K562 (cell line): ENCODE data around the gene EML6. TPM values are rescaled to one million over a fixed set of nuclear protein-coding genes. Genes with fewer than 3 reads are reported as not detected.

Experiments used
- ATAC-seq: fragments of 200-7000 bp; cut with Tn5 transposase; 3 replicates; pipeline ENCODE4 v1.9.1; 2020; ENCODE audit warnings: moderate library complexity
- BruUV-seq: library from RNA; stranded (reverse); fragments of 400-500 nt; replicated peaks from 2 replicates; lab custom pipeline; 2021; lab: Mats Ljungman, UMichigan
- CTCF ChIA-PET: fragments of 300-600 bp; formaldehyde crosslinking; extraction: SDS; loops from one replicate; lab custom pipeline; 2021; ENCODE audit warnings: low intra/inter-chr PET ratio; lab: Yijun Ruan, JAX
- POLR2A ChIA-PET: fragments of 300-600, 350-650 bp; sonication (Branson Sonifier 250); formaldehyde crosslinking; extraction: SDS; loops from one replicate; lab custom pipeline; 2021; ENCODE audit warnings: antibody characterized with exemption, inconsistent platforms; lab: Yijun Ruan, JAX
- DNase-seq, 4 experiments: peaks; one replicate each; pipeline versions ENCODE4 v3.0.0 to v3.0.0-alpha.2; 2011 to 2018; ENCODE audit warnings: low spot score in 3 of 4, mixed read lengths in 3 of 4; ENCODE audit errors: extremely low read depth in 1 of 4
- FAIRE-seq: peaks from 2 replicates; lab custom pipeline; 2011; peaks lifted over from hg19 to GRCh38; lab: Jason Lieb, UNC
- H2AFZ ChIP-seq: 2 replicates; pipeline ENCODE4 v1.6.0; 2011; ENCODE audit warnings: low read depth, low read length, control low read depth, inconsistent platforms
- H3K27ac ChIP-seq: fragments of 200-600 bp; 3 replicates; pipeline ENCODE4 v1.8.0; 2011; ENCODE audit warnings: low read depth, mild to moderate bottlenecking, control low read depth, inconsistent platforms, low read length, moderate library complexity, mixed read lengths; ENCODE audit errors: extremely low read depth
- H3K27me3 ChIP-seq, 2 experiments: fragments of 300-600 bp in 1 of 2; 2 replicates in 1 of 2; 3 replicates in 1 of 2; pipeline versions ENCODE4 v1.6.0 to v1.8.0; 2011; ENCODE audit warnings: inconsistent platforms in 2 of 2, low read length in 2 of 2, mild to moderate bottlenecking in 1 of 2, mixed read lengths in 1 of 2, moderate library complexity in 1 of 2; ENCODE audit not compliant: control insufficient read depth in 2 of 2, insufficient read depth in 2 of 2
- H3K36me3 ChIP-seq: fragments of 300-600 bp; 3 replicates; pipeline ENCODE4 v1.8.0; 2011; ENCODE audit warnings: mild to moderate bottlenecking, low read length, inconsistent platforms; ENCODE audit not compliant: control insufficient read depth, insufficient read depth
- H3K4me1 ChIP-seq, 2 experiments: fragments of 200-600 bp in 1 of 2; replicated peaks in 1 of 2; 2 replicates in 1 of 2; 3 replicates in 1 of 2; pipeline versions ENCODE4 v1.5.1 to v1.8.0; 2011; ENCODE audit warnings: inconsistent platforms in 2 of 2, low read length in 2 of 2, mild to moderate bottlenecking in 1 of 2, mixed read lengths in 1 of 2, moderate library complexity in 1 of 2; ENCODE audit not compliant: control insufficient read depth in 2 of 2, insufficient read depth in 2 of 2
- H3K4me2 ChIP-seq: 2 replicates; pipeline ENCODE4 v1.6.1; 2011; ENCODE audit warnings: low read length, control low read depth, inconsistent platforms, mixed read lengths; ENCODE audit not compliant: insufficient read depth
- H3K4me3 ChIP-seq: fragments of 200-600 bp; sonication (generic), shearing (Covaris generic); 2 replicates; pipeline ENCODE4 v1.5.1; 2016; ENCODE audit warnings: control low read depth, inconsistent platforms
- H3K79me2 ChIP-seq: fragments of 200-600 bp; 3 replicates; pipeline ENCODE4 v1.8.0; 2011; ENCODE audit warnings: low read length, inconsistent platforms; ENCODE audit not compliant: control insufficient read depth, insufficient read depth
- H3K9ac ChIP-seq, 2 experiments: 2 replicates each; pipeline versions ENCODE4 v1.6.0 to v1.6.1; 2011; ENCODE audit warnings: low read depth in 2 of 2, low read length in 2 of 2, control low read depth in 1 of 2, inconsistent platforms in 1 of 2, mild to moderate bottlenecking in 1 of 2, mixed read lengths in 1 of 2; ENCODE audit not compliant: insufficient read depth in 1 of 2
- H3K9me1 ChIP-seq: one replicate; pipeline ENCODE4 v1.6.0; 2011; ENCODE audit warnings: inconsistent platforms, mild to moderate bottlenecking, low read length, moderate library complexity; ENCODE audit not compliant: control insufficient read depth, insufficient read depth
- H3K9me3 ChIP-seq: replicated peaks from 2 replicates; pipeline ENCODE4 v1.5.1; 2011; ENCODE audit warnings: low read depth, low read length, inconsistent platforms; ENCODE audit not compliant: control insufficient read depth, insufficient read depth
- H4K20me1 ChIP-seq: replicated peaks from 2 replicates; pipeline ENCODE4 v1.6.1; 2011; ENCODE audit warnings: low read length, inconsistent platforms, mixed read lengths; ENCODE audit not compliant: control insufficient read depth, insufficient read depth
- CSDE1 ChIP-seq, 2 experiments: fragments of 450-650 bp; IDR thresholded peaks; 2 replicates each; pipeline ENCODE4 v1.6.1; 2016; ENCODE audit warnings: mild to moderate bottlenecking in 1 of 2
- ETS1 ChIP-seq: conservative IDR thresholded peaks from 2 replicates; pipeline ENCODE4 v1.6.1; 2011; ENCODE audit warnings: low read depth, mild to moderate bottlenecking, low read length; ENCODE audit not compliant: control insufficient read depth
- ETV6 ChIP-seq, 3 experiments: fragments of 150-350 bp in 1 of 3; sonication (generic) in 1 of 3; formaldehyde crosslinking in 1 of 3; IDR thresholded peaks; 2 replicates each; pipeline versions ENCODE4 v1.6.1 to v1.8.0; 2014 to 2022; ENCODE audit warnings: borderline replicate concordance in 2 of 3, low read depth in 2 of 3, antibody characterized with exemption in 1 of 3, low read length in 1 of 3, mild to moderate bottlenecking in 1 of 3, missing genetic modification reagents in 1 of 3
- GATAD2A ChIP-seq: fragments of 450-650 bp; IDR thresholded peaks from 2 replicates; pipeline ENCODE4 v1.6.1; 2017
- MAZ ChIP-seq, 2 experiments: fragments of 450-650 bp in 1 of 2; sonication (generic) in 1 of 2; formaldehyde crosslinking; IDR thresholded peaks in 1 of 2; conservative IDR thresholded peaks in 1 of 2; 2 replicates each; pipeline versions ENCODE4 v1.4.0 to v1.5.0; 2020; ENCODE audit warnings: mild to moderate bottlenecking in 1 of 2, missing genetic modification reagents in 1 of 2
- MTA3 ChIP-seq: fragments of 450-650 bp; formaldehyde crosslinking; IDR thresholded peaks from 2 replicates; pipeline ENCODE4 v1.6.1; 2017; ENCODE audit warnings: mild to moderate bottlenecking, borderline replicate concordance
- PPARD ChIP-seq: fragments of 250-450 bp; sonication (Bioruptor Pico); IDR thresholded peaks from 2 replicates; pipeline ENCODE4 v1.8.0; 2022; ENCODE audit warnings: inconsistent platforms, mild to moderate bottlenecking, moderate library complexity
- RHOXF2B ChIP-seq: fragments of 250-450 bp; sonication (Bioruptor Pico); conservative IDR thresholded peaks from 2 replicates; pipeline ENCODE4 v1.5.1; 2021
- USF1 ChIP-seq: sonication (generic); formaldehyde crosslinking; IDR thresholded peaks from 2 replicates; pipeline ENCODE4 v1.9.0; 2022; ENCODE audit warnings: mild to moderate bottlenecking, missing genetic modification reagents
- ZNF175 ChIP-seq: fragments of 200-800 bp; sonication (Bioruptor generic); IDR thresholded peaks from 2 replicates; pipeline ENCODE4 v1.6.1; 2016; ENCODE audit warnings: low read depth, mild to moderate bottlenecking, missing genetic modification characterization, missing compliant biosample characterization
- ZNF347 ChIP-seq: fragments of 450-650 bp; formaldehyde crosslinking; IDR thresholded peaks from 2 replicates; pipeline ENCODE4 v1.4.0; 2020; ENCODE audit warnings: low read depth, mild to moderate bottlenecking, moderate library complexity
- ZNF57 ChIP-seq: fragments of 450-650 bp; formaldehyde crosslinking; IDR thresholded peaks from 2 replicates; pipeline ENCODE4 v1.4.0; 2020; ENCODE audit warnings: mild to moderate bottlenecking, moderate library complexity
- WGBS: fragments of 100-300 bp; shearing (Covaris generic); methylation state at CpG from one replicate; pipeline ENCODE4 v1.1.6; 2016; ENCODE audit warnings: low coverage, mixed read lengths; ENCODE audit not compliant: insufficient coverage; ENCODE audit errors: missing lambda C conversion rate; 5-methylcytosine and 5-hydroxymethylcytosine counted together
- in situ Hi-C: fragments of 300-500 bp; cut with MboI; formaldehyde crosslinking; loops from 4 replicates; pipeline ENCODE4 v1.15.0; 2018; ENCODE audit warnings: inconsistent platforms, mixed read lengths
- intact Hi-C: fragments of 100-400 bp; cut with micrococcal nuclease; formaldehyde crosslinking; loops from 2 replicates; pipeline ENCODE4 v1.14.2; 2022
- polyA plus RNA-seq, 8 experiments: library from polyadenylated mRNA; depleted of rRNA in 4 of 8; stranded (reverse) in 5 of 8; unstranded in 3 of 8; fragments of >200 nt; fragmentation: Nextera tagmentation in 2 of 8; fragmentation: Illumina TruSeq in 1 of 8; extraction: Ambion mirVana in 2 of 8; extraction: Trizol in 1 of 8; gene quantifications; 2 replicates each; pipeline versions ENCODE4 v1.2.1 to v1.2.3, GENCODE V29; 2011 to 2014; ENCODE audit warnings: inconsistent platforms in 1 of 8, missing spikeins in 1 of 8
- total RNA-seq, 7 experiments: library from RNA; depleted of rRNA in 6 of 7; stranded (reverse); fragments of >200 nt in 6 of 7; fragmentation: Illumina TruSeq in 2 of 7; extraction: Trizol in 2 of 7; gene quantifications; 2 replicates each; pipeline versions ENCODE4 v1.2.1 to v1.2.3, GENCODE V29; 2011 to 2021; ENCODE audit warnings: low replicate concordance in 1 of 7

The EML6 gene
- total and polyA plus RNA-seq, 9 of the 15 experiments (the other 6 are each of a cell fraction or from before 2014, with no cell fraction given) = 0.07 to 0.56 (median 0.25) TPM

GRCh38 chr2:54791831-54792230 is 68.4 kb downstream of the EML6 start:
- in situ Hi-C loops = no loop called here
- 10% methylated on average over 3 of the region's 3 CpGs for WGBS
- Histone ChIP-seq H3K4me3 (no peak overlapping the region), H3K4me2 (no peak overlapping the region), H3K27me3 (peaks cover 25 to 30% of the 10 kb centered on the region in 2 experiments), H2AFZ (no peak overlapping the region), H3K9ac (no peak overlapping the region), H4K20me1 (no peaks in the 10 kb centered on the region), H3K79me2 (no peaks in the 10 kb centered on the region), H3K36me3 (no peaks in the 10 kb centered on the region), H3K9me3 (no peaks in the 10 kb centered on the region), H3K4me1 (no peaks in the 10 kb centered on the region), H3K27ac (no peak overlapping the region), H3K9me1 (no peaks in the 10 kb centered on the region)
- no peak for DNase-seq
- no TSS peak for BruUV-seq
- POLR2A ChIA-PET = no interaction called here
- intact Hi-C loops = no loop called here
- CTCF ChIA-PET = no interaction called here
- no peak for ATAC-seq
- FAIRE-seq = no peak
- TF ChIP-seq ZNF175 (CRISPR knock-in tag) = no peak
- no peak for TF ChIP-seq MAZ (CRISPR knock-in tag; conservative IDR thresholded peaks at IDR 0.05 in 1 of 2, IDR thresholded peaks at IDR 0.05 in 1 of 2)
- no peak for TF ChIP-seq ZNF57 (CRISPR knock-in tag)

- Histone ChIP-seq H3K4me3 (no peak overlapping the region), H3K9me3 (no peaks in the 10 kb centered on the region), H3K9ac (no peak overlapping the region), H3K4me2 (no peak overlapping the region), H2AFZ (no peak overlapping the region), H3K36me3 (no peaks in the 10 kb centered on the region), H3K27ac (no peak overlapping the region), H3K9me1 (no peaks in the 10 kb centered on the region), H4K20me1 (no peaks in the 10 kb centered on the region), H3K27me3 (peaks cover 14 to 27% of the 10 kb centered on the region in 2 experiments; a peak in 3 of 5 replicates), H3K4me1 (no peaks in the 10 kb centered on the region), H3K79me2 (no peaks in the 10 kb centered on the region)
- DNase-seq (no peak), ATAC-seq (no peak), FAIRE-seq (no peak)
- no TSS peak for BruUV-seq
- intact Hi-C loops = no loop called here
- in situ Hi-C loops = no loop called here
- CTCF ChIA-PET = interaction anchor here (0.7 kb wide), 1 partner anchor 16 kb away, joined by 3 read pairs; no protein-coding TSS in a partner anchor
- 7% methylated on average over 4 of the region's 4 CpGs for WGBS
- POLR2A ChIA-PET = interaction anchor here (0.6 to 1.0 kb wide), 2 partner anchors 9 to 74 kb away, joined by 3 to 4 read pairs; partner anchors contain the start of gene EML6
- TF ChIP-seq CSDE1 (IDR thresholded peaks at IDR 0.05) (no peak), PPARD (no peak), RHOXF2B (no peak), MTA3 (no peak), GATAD2A (no peak), USF1 (no peak), ZNF347 (no peak), ETV6 (IDR thresholded peaks at IDR 0.05; ENCODE audit: borderline replicate concordance in 1 of 2, low read depth in 2 of 2, low read length in 1 of 2) (no peak), ETV6 (CRISPR knock-in tag; IDR thresholded peaks at IDR 0.05; ENCODE audit: borderline replicate concordance) (no peak), ETS1 (no peak)
These were observed 73.8 kb downstream of the EML6 start for GRCh38 chr2:54797307-54797706.
